ENCODE results near the gene PSEN1. TPM values are rescaled to one million over a fixed set of nuclear protein-coding genes. Genes with fewer than 3 reads are reported as not detected.

PSEN1 gene
- total and polyA plus RNA-seq, 2 experiments from 2014 or later = 14.6 to 35.7 TPM

GRCh38 chr14:73250317-73250713, 114.0 kb downstream of the PSEN1 start:
- Histone ChIP-seq H2AFZ (no peak overlapping the region), H3F3A (replicated peaks; ENCODE audit: low read depth) (0 out of 2 replicates have a peak, but pooled peaks cover 3% of the 10 kb centered on the region), H3K27ac (ENCODE audit: low read depth) (no peak overlapping the region), H3K4me2 (no peak overlapping the region), H3K4me1 (ENCODE audit: insufficient read depth) (peaks cover 5% of the 10 kb centered on the region; the same call in 1 of the 2 replicates), H3K27me3 (ENCODE audit: insufficient read depth) (0 out of 2 replicates have a peak, but pooled peaks cover 2% of the 10 kb centered on the region), H3K79me2 (replicated peaks; ENCODE audit: insufficient read depth) (no peaks in the 10 kb centered on the region), H3K4me3 (no peak overlapping the region), H4K20me1 (replicated peaks; ENCODE audit: insufficient read depth) (no peaks in the 10 kb centered on the region), H3K36me3 (ENCODE audit: insufficient read depth) (no peaks in the 10 kb centered on the region), H3K9me2 (ENCODE audit: insufficient read depth) (no peaks in the 10 kb centered on the region)
- peaks cover 11% of the 10 kb centered on the region for H3K36me3 Mint-ChIP-seq (ENCODE audit: low read depth)
- DNase-seq (ENCODE audit: low spot score) (no peak), ATAC-seq (no peak)
- H3K9me3 Mint-ChIP-seq = no peaks in the 10 kb centered on the region
- H3K27ac Mint-ChIP-seq = no peak overlapping the region
- no peak for TF ChIP-seq EZH2 (IDR thresholded peaks at IDR 0.05; ENCODE audit: low read depth, unreplicated experiment)
- TF ChIP-seq ZNF331 (CRISPR knock-in tag; IDR thresholded peaks at IDR 0.05; ENCODE audit: low read depth) = no peak
- TF ChIP-seq ETS1 (IDR thresholded peaks at IDR 0.05) = no peak
- TF ChIP-seq EZH2phosphoT487 (IDR thresholded peaks at IDR 0.05; ENCODE audit: unreplicated experiment) = no peak
- TF ChIP-seq REST (IDR thresholded peaks at IDR 0.05; ENCODE audit: unreplicated experiment) = no peak
- TF ChIP-seq JUNB (IDR thresholded peaks at IDR 0.05; ENCODE audit: unreplicated experiment) = no peak
- TF ChIP-seq ZNF462 (CRISPR knock-in tag; IDR thresholded peaks at IDR 0.05) = no peak
- TF ChIP-seq CREB1 (CRISPR knock-in tag; IDR thresholded peaks at IDR 0.05; ENCODE audit: low read depth) = no peak
- TF ChIP-seq NANOG (IDR thresholded peaks at IDR 0.05; ENCODE audit: borderline replicate concordance) = no peak
- no peak for TF ChIP-seq POLR2AphosphoS5 (IDR thresholded peaks at IDR 0.05; ENCODE audit: low read depth)
- H3K4me1 Mint-ChIP-seq = peaks cover 3% of the 10 kb centered on the region; the same call in 1 of the 3 replicates
- peaks cover 9% of the 10 kb centered on the region for H3K27me3 Mint-ChIP-seq (ENCODE audit: insufficient read depth, low read depth, poor library complexity)
- no peak overlapping the region for H3K4me3 Mint-ChIP-seq
